Tibial nerve (tissue), 4 donors: ENCODE results near the gene CTNNA3. TPM values are rescaled to one million over a fixed set of nuclear protein-coding genes. Genes with fewer than 3 reads are reported as not detected.

Experiments used
- DNase-seq, 2 donors: peaks; one replicate each; pipeline ENCODE4 v3.0.0-alpha.2; 2019; ENCODE audit warnings: low spot score in 2 of 2
- H3K27ac ChIP-seq, 4 donors: fragments of 200-600 bp; sonication (generic) in 3 of 4; one replicate each; pipeline ENCODE4 v1.5.1; 2017 to 2019; ENCODE audit warnings: mild to moderate bottlenecking in 1 of 4
- H3K27me3 ChIP-seq, 2 donors: fragments of 200-600 bp; sonication (generic) in 1 of 2; one replicate each; pipeline versions ENCODE4 v1.5.1 to v1.6.0; 2017 to 2019
- H3K36me3 ChIP-seq, 3 donors: fragments of 200-600 bp; sonication (generic); one replicate each; pipeline ENCODE4 v1.5.1; 2018 to 2019
- H3K4me1 ChIP-seq, 4 donors: fragments of 200-600 bp; sonication (generic) in 3 of 4; one replicate each; pipeline ENCODE4 v1.5.1; 2017 to 2019
- H3K4me3 ChIP-seq, 4 donors: fragments of 200-600 bp; sonication (generic) in 3 of 4; one replicate each; pipeline ENCODE4 v1.5.1; 2017 to 2019; ENCODE audit warnings: mild to moderate bottlenecking in 1 of 4, moderate library complexity in 1 of 4
- H3K9me3 ChIP-seq, 4 donors: fragments of 200-600 bp; sonication (generic) in 3 of 4; one replicate each; pipeline ENCODE4 v1.5.1; 2017 to 2019
- CTCF ChIP-seq, 5 experiments: fragments of 200-600 bp in 3 of 5; fragments of 450-650 bp in 2 of 5; sonication (generic) in 3 of 5; IDR thresholded peaks; one replicate each; pipeline ENCODE4 v1.5.1; 2016 to 2019; ENCODE audit warnings: antibody characterized with exemption in 5 of 5, mild to moderate bottlenecking in 3 of 5, moderate library complexity in 2 of 5
- EP300 ChIP-seq, 2 donors: sonication (generic); formaldehyde crosslinking; IDR thresholded peaks; one replicate each; pipeline ENCODE4 v1.6.1; 2017; ENCODE audit warnings: antibody characterized with exemption in 2 of 2, mild to moderate bottlenecking in 1 of 2
- POLR2A ChIP-seq, 2 donors: fragments of 450-650 bp; IDR thresholded peaks; one replicate each; pipeline ENCODE4 v1.6.1; 2017; ENCODE audit warnings: antibody characterized with exemption in 2 of 2, mild to moderate bottlenecking in 2 of 2, moderate library complexity in 2 of 2
- WGBS, 2 donors: methylation state at CpG; one replicate each; pipeline ENCODE4 v1.1.5; 2018; 5-methylcytosine and 5-hydroxymethylcytosine counted together
- total RNA-seq, 4 donors: library from RNA; depleted of rRNA; stranded (reverse); fragments of >200 nt; gene quantifications; one replicate each; pipeline ENCODE4 v1.1.0, GENCODE V29; 2016

CTNNA3 gene
- total RNA-seq, 4 donors from 2014 or later = 15.9 to 36.1 (median 23.1) TPM

- Histone ChIP-seq H3K4me1 (no peaks in the 10 kb centered on the region), H3K27me3 (no peaks in the 10 kb centered on the region), H3K9me3 (no peaks in the 10 kb centered on the region), H3K4me3 (no peak overlapping the region), H3K27ac (no peak overlapping the region), H3K36me3 (no peaks in the 10 kb centered on the region)
- no peak for TF ChIP-seq CTCF (IDR thresholded peaks at IDR 0.05)
- TF ChIP-seq EP300 (IDR thresholded peaks at IDR 0.05) = no peak
- no peak for TF ChIP-seq POLR2A (IDR thresholded peaks at IDR 0.05)
- DNase-seq = no peak
- WGBS, 2 donors = 91 to 100% methylated on average over 1 of the region's 1 CpG
Measured at GRCh38 chr10:66642217-66642616, 1053.8 kb downstream of the CTNNA3 start.

- no peaks in the 10 kb centered on the region for H3K9me3 ChIP-seq
- H3K27me3 ChIP-seq = no peaks in the 10 kb centered on the region
- H3K36me3 ChIP-seq = no peaks in the 10 kb centered on the region
- H3K27ac ChIP-seq = no peak overlapping the region
- no peak overlapping the region for H3K4me3 ChIP-seq
- no peak for DNase-seq
- no peak for TF ChIP-seq CTCF (IDR thresholded peaks at IDR 0.05)
- no peak for TF ChIP-seq POLR2A (IDR thresholded peaks at IDR 0.05)
- no peak for TF ChIP-seq EP300 (IDR thresholded peaks at IDR 0.05)
- no peaks in the 10 kb centered on the region for H3K4me1 ChIP-seq
- WGBS, 2 donors = 35 to 44% methylated on average over 1 of the region's 1 CpG
Measured at GRCh38 chr10:66639371-66639770, 1056.6 kb downstream of the CTNNA3 start.

GRCh38 chr10:66637273-66638036 is 1058.5 kb downstream of the CTNNA3 start:
- Histone ChIP-seq H3K4me1 (no peaks in the 10 kb centered on the region), H3K9me3 (no peaks in the 10 kb centered on the region), H3K27ac (no peak overlapping the region), H3K36me3 (no peaks in the 10 kb centered on the region), H3K27me3 (no peaks in the 10 kb centered on the region), H3K4me3 (no peak overlapping the region)
- TF ChIP-seq CTCF (IDR thresholded peaks at IDR 0.05) (no peak), POLR2A (IDR thresholded peaks at IDR 0.05) (no peak), EP300 (IDR thresholded peaks at IDR 0.05) (no peak)
- DNase-seq = no peak
- 34 to 63% methylated on average over 3 of the region's 3 CpGs for WGBS, 2 donors

GRCh38 chr10:66629996-66630395 is 1066.0 kb downstream of the CTNNA3 start:
- Histone ChIP-seq H3K36me3 (no peaks in the 10 kb centered on the region), H3K27ac (no peak overlapping the region), H3K4me3 (no peak overlapping the region), H3K4me1 (no peaks in the 10 kb centered on the region), H3K9me3 (no peaks in the 10 kb centered on the region), H3K27me3 (no peaks in the 10 kb centered on the region)
- no peak for TF ChIP-seq EP300 (IDR thresholded peaks at IDR 0.05)
- no peak for TF ChIP-seq CTCF (IDR thresholded peaks at IDR 0.05)
- no peak for TF ChIP-seq POLR2A (IDR thresholded peaks at IDR 0.05)
- no peak for DNase-seq

- Histone ChIP-seq H3K9me3 (no peaks in the 10 kb centered on the region), H3K27ac (no peak overlapping the region), H3K27me3 (no peaks in the 10 kb centered on the region), H3K4me1 (no peaks in the 10 kb centered on the region), H3K36me3 (no peaks in the 10 kb centered on the region), H3K4me3 (no peak overlapping the region)
- WGBS, 2 donors = 33 to 45% methylated on average over 4 of the region's 4 CpGs
- no peak for TF ChIP-seq CTCF (IDR thresholded peaks at IDR 0.05)
- no peak for TF ChIP-seq POLR2A (IDR thresholded peaks at IDR 0.05)
- no peak for TF ChIP-seq EP300 (IDR thresholded peaks at IDR 0.05)
- DNase-seq = no peak
Measured at GRCh38 chr10:66627156-66627555, 1068.8 kb downstream of the CTNNA3 start.
